ENCODE data around the gene GNB1L. TPM values are rescaled to one million over a fixed set of nuclear protein-coding genes. Genes with fewer than 3 reads are reported as not detected.

The GNB1L gene
- polyA plus RNA-seq, 1 donor from 2014 or later, result 16.5 TPM

DNA sequence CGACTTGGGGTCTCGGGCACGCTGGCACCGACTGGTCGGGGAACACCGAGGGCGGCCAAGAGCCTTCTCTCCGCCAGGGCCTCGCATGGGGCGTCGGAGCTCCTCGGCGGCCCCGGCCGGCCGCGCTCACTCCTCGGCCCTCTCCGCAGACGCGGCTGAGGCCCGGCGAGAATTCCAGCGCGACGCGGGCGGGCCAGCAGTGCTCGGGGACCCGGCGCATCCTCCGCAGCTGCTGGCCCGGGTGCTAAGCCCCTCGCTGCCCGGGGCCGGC lies 88.5 kb downstream of the GNB1L start:
- Histone ChIP-seq H3K9ac (ENCODE audit: low read length) (no peak overlapping the region), H3F3A (ENCODE audit: insufficient read depth, low read length, poor library complexity, severe bottlenecking) (no peaks in the 10 kb centered on the region), H3K79me2 (replicated peaks; ENCODE audit: insufficient read depth, low read length) (no peaks in the 10 kb centered on the region), H3K4me3 (ENCODE audit: low read length) (no peak overlapping the region), H3K9me2 (ENCODE audit: insufficient read depth, low read length) (no peaks in the 10 kb centered on the region), H4K20me1 (ENCODE audit: insufficient read depth) (no peaks in the 10 kb centered on the region), H3K9me3 (ENCODE audit: low read length) (no peaks in the 10 kb centered on the region), H3K27me3 (ENCODE audit: insufficient read depth, low read depth, low read length) (peaks cover 96% of the 10 kb centered on the region), H2AFZ (ENCODE audit: low read depth, low read length) (no peak overlapping the region), H3K27ac (ENCODE audit: low read length) (no peak overlapping the region), H3K4me2 (ENCODE audit: low read length) (no peak overlapping the region), H3K36me3 (ENCODE audit: insufficient read depth, low read length) (no peaks in the 10 kb centered on the region)
- no peak for TF ChIP-seq EP300 (conservative IDR thresholded peaks at IDR 0.05; ENCODE audit: poor library complexity, severe bottlenecking)
- no peak for TF ChIP-seq TAF1 (IDR thresholded peaks at IDR 0.05; ENCODE audit: low read depth)
- TF ChIP-seq EZH2 (IDR thresholded peaks at IDR 0.05; ENCODE audit: borderline replicate concordance, insufficient read depth, low read length, poor library complexity, severe bottlenecking), result no peak
- TF ChIP-seq, protein P1, sequence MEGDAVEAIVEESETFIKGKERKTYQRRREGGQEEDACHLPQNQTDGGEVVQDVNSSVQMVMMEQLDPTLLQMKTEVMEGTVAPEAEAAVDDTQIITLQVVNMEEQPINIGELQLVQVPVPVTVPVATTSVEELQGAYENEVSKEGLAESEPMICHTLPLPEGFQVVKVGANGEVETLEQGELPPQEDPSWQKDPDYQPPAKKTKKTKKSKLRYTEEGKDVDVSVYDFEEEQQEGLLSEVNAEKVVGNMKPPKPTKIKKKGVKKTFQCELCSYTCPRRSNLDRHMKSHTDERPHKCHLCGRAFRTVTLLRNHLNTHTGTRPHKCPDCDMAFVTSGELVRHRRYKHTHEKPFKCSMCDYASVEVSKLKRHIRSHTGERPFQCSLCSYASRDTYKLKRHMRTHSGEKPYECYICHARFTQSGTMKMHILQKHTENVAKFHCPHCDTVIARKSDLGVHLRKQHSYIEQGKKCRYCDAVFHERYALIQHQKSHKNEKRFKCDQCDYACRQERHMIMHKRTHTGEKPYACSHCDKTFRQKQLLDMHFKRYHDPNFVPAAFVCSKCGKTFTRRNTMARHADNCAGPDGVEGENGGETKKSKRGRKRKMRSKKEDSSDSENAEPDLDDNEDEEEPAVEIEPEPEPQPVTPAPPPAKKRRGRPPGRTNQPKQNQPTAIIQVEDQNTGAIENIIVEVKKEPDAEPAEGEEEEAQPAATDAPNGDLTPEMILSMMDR (IDR thresholded peaks at IDR 0.05; ENCODE audit: poor library complexity, severe bottlenecking), result no peak
- TF ChIP-seq SMC3 (conservative IDR thresholded peaks at IDR 0.05; ENCODE audit: poor library complexity), result no peak
- no peak for TF ChIP-seq POLR2AphosphoS5 (IDR thresholded peaks at IDR 0.05)
- TF ChIP-seq, protein P2, sequence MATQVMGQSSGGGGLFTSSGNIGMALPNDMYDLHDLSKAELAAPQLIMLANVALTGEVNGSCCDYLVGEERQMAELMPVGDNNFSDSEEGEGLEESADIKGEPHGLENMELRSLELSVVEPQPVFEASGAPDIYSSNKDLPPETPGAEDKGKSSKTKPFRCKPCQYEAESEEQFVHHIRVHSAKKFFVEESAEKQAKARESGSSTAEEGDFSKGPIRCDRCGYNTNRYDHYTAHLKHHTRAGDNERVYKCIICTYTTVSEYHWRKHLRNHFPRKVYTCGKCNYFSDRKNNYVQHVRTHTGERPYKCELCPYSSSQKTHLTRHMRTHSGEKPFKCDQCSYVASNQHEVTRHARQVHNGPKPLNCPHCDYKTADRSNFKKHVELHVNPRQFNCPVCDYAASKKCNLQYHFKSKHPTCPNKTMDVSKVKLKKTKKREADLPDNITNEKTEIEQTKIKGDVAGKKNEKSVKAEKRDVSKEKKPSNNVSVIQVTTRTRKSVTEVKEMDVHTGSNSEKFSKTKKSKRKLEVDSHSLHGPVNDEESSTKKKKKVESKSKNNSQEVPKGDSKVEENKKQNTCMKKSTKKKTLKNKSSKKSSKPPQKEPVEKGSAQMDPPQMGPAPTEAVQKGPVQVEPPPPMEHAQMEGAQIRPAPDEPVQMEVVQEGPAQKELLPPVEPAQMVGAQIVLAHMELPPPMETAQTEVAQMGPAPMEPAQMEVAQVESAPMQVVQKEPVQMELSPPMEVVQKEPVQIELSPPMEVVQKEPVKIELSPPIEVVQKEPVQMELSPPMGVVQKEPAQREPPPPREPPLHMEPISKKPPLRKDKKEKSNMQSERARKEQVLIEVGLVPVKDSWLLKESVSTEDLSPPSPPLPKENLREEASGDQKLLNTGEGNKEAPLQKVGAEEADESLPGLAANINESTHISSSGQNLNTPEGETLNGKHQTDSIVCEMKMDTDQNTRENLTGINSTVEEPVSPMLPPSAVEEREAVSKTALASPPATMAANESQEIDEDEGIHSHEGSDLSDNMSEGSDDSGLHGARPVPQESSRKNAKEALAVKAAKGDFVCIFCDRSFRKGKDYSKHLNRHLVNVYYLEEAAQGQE (IDR thresholded peaks at IDR 0.05; ENCODE audit: borderline replicate concordance), result no peak
- no peak for TF ChIP-seq RAD21 (conservative IDR thresholded peaks at IDR 0.05)
- TF ChIP-seq MXI1 (conservative IDR thresholded peaks at IDR 0.05; ENCODE audit: poor library complexity, severe bottlenecking), result no peak

DNA sequence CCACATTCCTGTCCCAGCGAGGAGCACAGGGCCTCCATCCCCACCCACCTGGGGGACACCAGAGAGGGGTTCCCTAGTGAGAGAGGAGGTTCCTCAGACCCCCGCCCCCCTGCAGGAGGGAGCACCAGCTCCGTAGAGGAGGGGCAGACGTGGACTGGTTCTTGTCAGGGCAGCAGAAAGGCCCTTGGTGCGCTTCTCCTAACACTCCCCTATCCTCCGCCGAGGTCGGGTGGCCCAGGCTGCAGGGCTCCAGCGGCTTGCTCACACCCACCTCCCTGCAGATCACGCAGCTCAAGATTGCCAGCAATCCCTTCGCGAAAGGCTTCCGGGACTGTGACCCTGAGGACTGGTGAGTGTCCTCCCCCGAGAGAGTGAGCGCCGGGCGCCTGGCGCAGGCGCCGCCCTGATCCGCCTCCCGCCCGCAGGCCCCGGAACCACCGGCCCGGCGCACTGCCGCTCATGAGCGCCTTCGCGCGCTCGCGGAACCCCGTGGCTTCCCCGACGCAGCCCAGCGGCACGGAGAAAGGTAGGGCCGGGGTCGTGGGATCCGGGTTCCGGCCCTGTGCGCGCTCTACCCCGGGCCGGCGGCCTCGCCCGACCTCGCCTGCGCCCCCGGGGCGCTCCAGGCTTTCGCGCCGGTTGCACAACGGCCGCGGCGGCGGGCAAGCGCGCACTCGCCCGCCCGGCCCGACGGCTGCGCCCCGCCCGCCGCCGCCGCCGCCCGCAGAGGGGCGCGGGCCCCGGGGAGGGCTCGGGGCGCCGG lies 89.0 kb downstream of the GNB1L start:
- Histone ChIP-seq H3K4me2 (ENCODE audit: low read length) (no peak overlapping the region), H4K20me1 (ENCODE audit: insufficient read depth) (no peaks in the 10 kb centered on the region), H3K79me2 (replicated peaks; ENCODE audit: insufficient read depth, low read length) (no peaks in the 10 kb centered on the region), H3K27me3 (ENCODE audit: insufficient read depth, low read depth, low read length) (peaks cover 93% of the 10 kb centered on the region), H3F3A (ENCODE audit: insufficient read depth, low read length, poor library complexity, severe bottlenecking) (no peaks in the 10 kb centered on the region), H3K9ac (ENCODE audit: low read length) (no peak overlapping the region), H3K36me3 (ENCODE audit: insufficient read depth, low read length) (no peaks in the 10 kb centered on the region), H2AFZ (ENCODE audit: low read depth, low read length) (no peak overlapping the region), H3K27ac (ENCODE audit: low read length) (no peak overlapping the region), H3K9me3 (ENCODE audit: low read length) (no peaks in the 10 kb centered on the region), H3K4me3 (ENCODE audit: low read length) (peak overlapping the region; percentile 31), H3K9me2 (ENCODE audit: insufficient read depth, low read length) (no peaks in the 10 kb centered on the region)
- TF ChIP-seq EZH2 (IDR thresholded peaks at IDR 0.05; ENCODE audit: borderline replicate concordance, insufficient read depth, low read length, poor library complexity, severe bottlenecking) (peak; percentile 99), MXI1 (conservative IDR thresholded peaks at IDR 0.05; ENCODE audit: poor library complexity, severe bottlenecking) (no peak)
